Stimulated activated CD4-positive, alpha-beta T cell treated with anti-CD3 and anti-CD28 coated beads, Interleukin-1b, Interleukin-23, amount 100 ng/mL, for 1 hour (primary cell): Measurements from ENCODE around the gene PFDN1.

Experiments
- DNase-seq, 2 donors: peaks; one replicate each; pipeline ENCODE4 v3.0.0-alpha.2; 2020; ENCODE audit warnings: low read depth in 2 of 2

The PFDN1 gene

GRCh38 chr5:140328036-140328764 is 25.3 kb upstream of the PFDN1 start:
- no peak for DNase-seq

GRCh38 chr5:140327589-140327988 is 24.7 kb upstream of the PFDN1 start:
- no peak for DNase-seq

DNA sequence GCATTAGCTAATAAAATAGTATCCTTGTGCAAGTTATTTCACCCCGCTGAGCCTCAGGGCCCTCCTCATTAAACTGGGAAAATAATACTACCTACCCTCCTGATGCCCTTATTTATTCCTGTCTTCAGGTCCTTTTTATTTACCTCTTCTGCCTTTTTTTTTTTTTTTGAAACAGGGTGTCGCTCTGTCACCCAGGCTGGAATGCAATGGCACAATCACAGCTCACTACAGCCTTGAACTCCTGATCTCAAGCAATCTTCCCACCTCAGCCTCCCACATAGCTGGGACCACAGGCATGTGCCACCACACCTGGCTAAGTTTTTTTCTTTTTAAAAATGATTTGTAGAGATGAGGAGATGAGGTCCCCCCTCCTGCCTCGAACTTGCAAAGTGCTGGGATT is 22.6 kb upstream of the PFDN1 start:
- DNase-seq: no peak

DNA sequence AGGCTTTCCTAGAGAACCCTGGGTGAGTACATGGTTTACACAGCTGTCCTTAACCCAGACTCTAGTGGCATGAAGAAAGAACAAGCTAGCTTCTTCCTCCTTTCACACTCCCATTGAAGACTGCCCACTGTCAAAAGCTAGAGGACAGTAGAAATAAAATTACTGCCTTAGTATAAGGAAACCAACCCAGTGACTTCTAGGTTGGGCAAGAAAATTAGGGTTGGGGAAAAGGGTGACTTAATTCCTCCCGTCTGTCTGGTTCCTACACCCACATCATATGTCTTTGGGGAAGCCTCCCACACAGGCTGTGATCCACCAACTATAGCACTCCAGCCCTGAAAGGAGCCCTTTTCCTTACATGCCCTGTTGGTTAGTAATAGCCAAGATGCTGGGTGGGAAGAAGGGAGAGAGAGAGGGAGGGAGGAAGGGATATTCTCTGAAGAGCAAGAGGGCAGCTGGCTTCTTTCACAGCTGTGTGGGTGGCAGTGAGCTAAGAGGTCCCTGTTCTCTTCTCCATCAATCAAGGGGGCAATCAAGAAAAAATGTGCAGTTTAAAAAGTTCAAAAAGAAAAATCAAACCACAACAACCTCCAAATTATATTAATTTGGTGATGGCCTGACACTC is 21.8 kb upstream of the PFDN1 start:
- DNase-seq: no peak

DNA sequence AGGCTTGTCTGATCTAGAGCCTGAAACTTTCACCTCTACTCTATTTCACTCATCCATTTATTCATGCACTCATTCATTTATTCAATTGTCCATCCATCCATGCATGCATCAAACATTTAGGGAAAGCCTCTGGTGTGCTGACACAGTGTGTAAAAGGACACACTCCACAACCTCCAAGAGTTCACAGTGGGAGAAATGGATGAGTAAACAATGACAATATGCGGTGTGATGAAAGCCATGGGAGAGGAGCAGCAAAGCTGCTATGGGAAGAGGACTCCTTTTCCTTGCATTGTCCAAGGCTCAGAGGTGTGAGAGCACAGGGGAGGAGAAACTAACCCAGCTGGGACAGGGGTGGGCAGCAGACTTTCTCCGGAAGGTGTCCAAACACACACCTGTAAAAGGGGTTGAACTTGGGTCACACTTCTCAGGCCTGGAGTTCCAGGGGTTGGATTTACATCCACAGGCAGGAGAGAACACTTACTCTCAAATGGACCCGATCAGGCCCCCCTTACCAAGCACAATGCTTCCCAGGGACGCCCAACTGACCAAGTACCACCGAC is 21.2 kb upstream of the PFDN1 start:
- no peak for DNase-seq

GRCh38 chr5:140322751-140323731 is 20.1 kb upstream of the PFDN1 start:
- DNase-seq: no peak

DNA sequence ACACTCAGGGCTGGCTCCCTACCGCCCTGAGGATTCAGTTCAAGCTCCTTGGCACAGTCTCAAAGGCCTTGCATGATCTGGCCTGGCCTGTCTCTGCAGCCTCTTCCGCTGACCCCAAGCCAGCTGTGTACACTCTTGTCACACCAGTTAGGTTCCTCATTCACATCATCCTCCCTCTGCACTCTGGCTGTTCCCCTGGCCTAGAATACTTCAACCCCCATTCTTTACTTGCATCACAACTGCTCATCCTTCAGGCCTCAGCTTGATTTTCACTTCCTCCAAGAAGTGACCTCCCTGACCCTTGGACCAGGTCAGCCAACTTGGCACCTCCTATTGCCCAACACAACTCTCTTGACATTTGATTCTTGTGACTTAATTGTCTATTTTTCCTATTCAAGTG is 18.9 kb upstream of the PFDN1 start:
- no peak for DNase-seq

GRCh38 chr5:140319833-140320232 is 16.9 kb upstream of the PFDN1 start:
- no peak for DNase-seq

- no peak for DNase-seq
These were observed 15.9 kb upstream of the PFDN1 start for GRCh38 chr5:140318792-140319191.

GRCh38 chr5:140317859-140318258 is 15.0 kb upstream of the PFDN1 start:
- DNase-seq: no peak

DNA sequence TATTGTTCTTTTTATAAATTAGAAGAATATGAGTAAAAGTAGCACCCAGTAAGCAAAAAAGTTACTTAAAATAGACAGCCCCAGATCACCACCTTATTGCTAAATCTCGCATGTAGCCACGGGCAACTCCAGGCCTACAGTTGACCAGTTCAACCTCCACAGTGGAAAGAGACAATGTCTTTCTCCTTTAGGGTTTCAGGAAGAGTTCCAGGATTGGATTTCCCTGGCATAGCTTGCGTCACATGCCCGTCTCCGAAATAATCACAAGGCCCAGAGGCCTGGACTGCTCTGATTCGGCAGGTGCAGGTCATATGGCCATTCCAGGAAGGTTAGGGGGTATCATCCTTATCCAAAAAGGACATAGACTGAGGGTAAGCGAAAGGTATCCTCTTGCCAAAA is 9.9 kb upstream of the PFDN1 start:
- DNase-seq: no peak

- no peak for DNase-seq
These were observed 9.3 kb upstream of the PFDN1 start for GRCh38 chr5:140312067-140312790.

DNA sequence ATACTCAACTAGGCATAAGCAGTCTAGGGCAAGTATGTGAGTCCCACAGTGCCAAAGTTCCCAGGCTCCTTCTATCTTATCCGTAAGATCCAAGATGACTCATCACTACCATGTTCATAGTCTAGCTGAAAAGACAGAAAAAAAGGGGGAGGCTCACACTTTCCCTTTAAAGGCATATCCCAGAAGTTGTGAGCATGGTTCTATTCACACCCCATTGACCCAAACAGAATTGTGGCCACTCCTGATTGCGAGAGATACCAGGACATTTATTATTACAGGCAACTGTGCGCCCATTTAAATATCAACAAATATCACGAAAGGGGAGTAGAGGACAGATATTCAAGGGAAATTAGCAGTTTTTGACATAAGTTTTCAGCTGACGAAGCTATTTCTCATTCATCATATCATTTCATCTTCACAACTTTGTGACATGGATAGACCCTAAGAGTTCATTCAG is 8.1 kb upstream of the PFDN1 start:
- no peak for DNase-seq

DNA sequence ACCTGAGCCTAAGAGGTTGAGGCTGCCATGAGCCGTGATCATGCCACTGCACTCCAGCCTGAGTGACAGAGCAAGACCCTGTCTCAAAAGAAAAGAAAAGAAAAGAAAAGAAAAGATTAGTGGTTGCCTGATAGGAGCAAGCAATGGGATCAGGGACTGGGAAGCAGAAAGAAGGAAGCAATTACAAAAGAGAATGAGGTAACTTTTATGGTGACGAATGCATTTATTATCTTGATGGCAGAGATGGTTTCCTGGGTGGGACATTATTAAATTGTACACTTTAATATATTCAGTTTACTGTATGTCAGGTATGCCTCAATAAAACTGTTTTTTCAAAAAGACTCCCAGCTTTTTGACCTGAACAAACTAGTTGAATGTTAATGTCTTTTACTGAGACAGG is 7.5 kb upstream of the PFDN1 start:
- no peak for DNase-seq

GRCh38 chr5:140309706-140310249 is 6.9 kb upstream of the PFDN1 start:
- no peak for DNase-seq

- no peak for DNase-seq
These were observed 2.6 kb upstream of the PFDN1 start for GRCh38 chr5:140305471-140305870.

GRCh38 chr5:140303966-140304365 is 1.1 kb upstream of the PFDN1 start:
- DNase-seq: no peak

- DNase-seq: no peak
These were observed 1.8 kb downstream of the PFDN1 start for GRCh38 chr5:140301136-140301535.

GRCh38 chr5:140299056-140299455 is 3.8 kb downstream of the PFDN1 start:
- no peak for DNase-seq

DNA sequence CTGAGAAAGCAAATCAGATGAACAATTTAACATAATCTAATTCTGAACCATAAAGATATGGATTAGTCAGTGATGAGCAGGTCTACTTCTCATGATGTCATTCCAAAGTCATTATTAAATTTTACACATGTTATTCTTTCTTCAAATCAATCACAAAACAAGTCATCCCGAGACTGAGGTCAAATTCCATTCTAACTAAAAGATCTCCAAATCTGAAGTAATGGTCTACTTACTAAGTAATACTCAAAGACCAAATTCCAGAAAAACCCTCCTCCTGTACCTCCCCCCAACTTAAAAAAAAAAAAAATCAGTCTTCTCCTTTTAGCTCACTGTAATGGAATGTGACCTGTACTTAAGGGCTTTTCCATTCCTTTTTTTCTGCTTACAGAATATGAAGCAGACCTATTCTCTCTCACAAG is 4.7 kb downstream of the PFDN1 start:
- DNase-seq: no peak

- no peak for DNase-seq
These were observed 5.6 kb downstream of the PFDN1 start for GRCh38 chr5:140297283-140297682.
